Bone marrow (tissue), 2 donors: ENCODE data around the gene RABL6.

ENCODE experiments used
- DNase-seq, 2 donors: peaks; one replicate each; lab custom pipeline; 2025; lab: John Stamatoyannopoulos, UW

Gene RABL6

GRCh38 chr9:136847088-136847825 is 39.5 kb downstream of the RABL6 start:
- no peak for DNase-seq

GRCh38 chr9:136847826-136848392 is 40.2 kb downstream of the RABL6 start:
- peak in 1 of 2 donors; percentile 42 for DNase-seq

- peak in 1 of 2 donors; percentile 66 for DNase-seq
These were observed 40.8 kb downstream of the RABL6 start for GRCh38 chr9:136848393-136849037.

GRCh38 chr9:136849038-136849959 is 41.6 kb downstream of the RABL6 start, which contains the start of gene PHPT1:
TSS of gene PHPT1 (plus strand) at chr9:136849409. CDS start at chr9:136849431, 22 bp downstream.
- DNase-seq: peak; percentile 96 to 97

- DNase-seq: no peak
These were observed 42.5 kb downstream of the RABL6 start for GRCh38 chr9:136849960-136850865.

- no peak for DNase-seq
These were observed 43.4 kb downstream of the RABL6 start for GRCh38 chr9:136850866-136851775.

- DNase-seq: no peak
These were observed 44.4 kb downstream of the RABL6 start, which contains the start of gene MAMDC4 for GRCh38 chr9:136851941-136852663. TSS of gene MAMDC4 (plus strand) at chr9:136852346. CDS start at chr9:136852417, 71 bp downstream.

- no peak for DNase-seq
These were observed 45.2 kb downstream of the RABL6 start for GRCh38 chr9:136852664-136853595.

- no peak for DNase-seq
These were observed 45.9 kb downstream of the RABL6 start for GRCh38 chr9:136853596-136854112.

GRCh38 chr9:136854113-136854841 is 46.5 kb downstream of the RABL6 start:
- no peak for DNase-seq

GRCh38 chr9:136854842-136855460 is 47.2 kb downstream of the RABL6 start:
- no peak for DNase-seq

GRCh38 chr9:136855461-136856078 is 47.8 kb downstream of the RABL6 start:
- no peak for DNase-seq

- DNase-seq: no peak
These were observed 48.3 kb downstream of the RABL6 start for GRCh38 chr9:136856079-136856476.

- DNase-seq: no peak
These were observed 48.9 kb downstream of the RABL6 start for GRCh38 chr9:136856541-136857141.

GRCh38 chr9:136857166-136857565 is 49.4 kb downstream of the RABL6 start:
- DNase-seq: no peak
